ENCODE measurements around the gene GARS1.

DNA sequence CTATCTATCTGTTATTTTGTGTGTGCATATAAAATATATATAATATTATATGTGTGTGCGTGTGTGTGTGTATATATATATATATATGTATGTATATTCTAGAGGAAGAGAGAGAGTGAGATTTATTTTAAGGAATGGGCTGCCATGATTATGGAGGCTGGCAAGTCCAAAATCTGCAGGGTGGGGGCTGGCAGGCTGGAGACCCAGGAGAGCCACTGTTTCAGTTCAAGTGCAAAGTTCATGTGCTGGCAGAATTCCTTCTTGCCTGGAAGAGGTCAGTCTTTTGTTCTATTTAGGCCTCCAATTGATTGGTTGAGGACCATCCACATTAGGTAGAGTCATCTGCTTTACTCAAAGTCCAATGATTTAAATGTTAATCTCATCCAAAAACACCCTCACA lies 42.3 kb upstream of the GARS1 start:
- TF ChIP-seq POLR2AphosphoS5 (IDR thresholded peaks at IDR 0.05) (no peak), POLR2A (IDR thresholded peaks at IDR 0.05) (no peak)
- TF ChIP-seq, protein P1, sequence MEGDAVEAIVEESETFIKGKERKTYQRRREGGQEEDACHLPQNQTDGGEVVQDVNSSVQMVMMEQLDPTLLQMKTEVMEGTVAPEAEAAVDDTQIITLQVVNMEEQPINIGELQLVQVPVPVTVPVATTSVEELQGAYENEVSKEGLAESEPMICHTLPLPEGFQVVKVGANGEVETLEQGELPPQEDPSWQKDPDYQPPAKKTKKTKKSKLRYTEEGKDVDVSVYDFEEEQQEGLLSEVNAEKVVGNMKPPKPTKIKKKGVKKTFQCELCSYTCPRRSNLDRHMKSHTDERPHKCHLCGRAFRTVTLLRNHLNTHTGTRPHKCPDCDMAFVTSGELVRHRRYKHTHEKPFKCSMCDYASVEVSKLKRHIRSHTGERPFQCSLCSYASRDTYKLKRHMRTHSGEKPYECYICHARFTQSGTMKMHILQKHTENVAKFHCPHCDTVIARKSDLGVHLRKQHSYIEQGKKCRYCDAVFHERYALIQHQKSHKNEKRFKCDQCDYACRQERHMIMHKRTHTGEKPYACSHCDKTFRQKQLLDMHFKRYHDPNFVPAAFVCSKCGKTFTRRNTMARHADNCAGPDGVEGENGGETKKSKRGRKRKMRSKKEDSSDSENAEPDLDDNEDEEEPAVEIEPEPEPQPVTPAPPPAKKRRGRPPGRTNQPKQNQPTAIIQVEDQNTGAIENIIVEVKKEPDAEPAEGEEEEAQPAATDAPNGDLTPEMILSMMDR (IDR thresholded peaks at IDR 0.05 in 8 of 11, conservative IDR thresholded peaks at IDR 0.05 in 3 of 11): no peak
